ENCODE measurements around the gene SMIM45. TPM values are rescaled to one million over a fixed set of nuclear protein-coding genes. Genes with fewer than 3 reads are reported as not detected.
A peak's percentile ranks its signal among the peaks of the same experiment; 100 is the strongest.

Gene SMIM45

DNA sequence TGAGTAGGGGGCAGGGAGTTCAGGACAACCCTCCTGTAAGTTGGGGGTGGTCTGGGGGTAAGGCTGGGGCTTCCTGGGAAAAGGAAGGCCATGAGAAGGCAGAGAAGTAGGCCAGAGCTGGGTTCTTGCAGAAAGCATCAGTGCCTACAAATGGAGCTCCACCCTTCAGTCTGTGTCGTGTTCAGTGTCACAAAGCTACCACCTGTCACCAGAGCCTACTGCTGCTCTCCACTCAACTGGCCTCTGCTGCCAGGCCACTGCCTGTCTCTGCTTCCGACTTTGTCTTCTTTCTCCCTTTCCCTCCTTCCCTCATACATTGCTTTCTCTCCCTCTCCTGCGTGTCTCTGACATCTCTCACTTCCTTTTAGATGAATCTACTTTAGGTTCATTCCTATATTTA is 43.3 kb downstream of the SMIM45 start:
- DNase-seq (ENCODE audit: low read depth in 2 of 3, low spot score in 2 of 3), result no peak

DNA sequence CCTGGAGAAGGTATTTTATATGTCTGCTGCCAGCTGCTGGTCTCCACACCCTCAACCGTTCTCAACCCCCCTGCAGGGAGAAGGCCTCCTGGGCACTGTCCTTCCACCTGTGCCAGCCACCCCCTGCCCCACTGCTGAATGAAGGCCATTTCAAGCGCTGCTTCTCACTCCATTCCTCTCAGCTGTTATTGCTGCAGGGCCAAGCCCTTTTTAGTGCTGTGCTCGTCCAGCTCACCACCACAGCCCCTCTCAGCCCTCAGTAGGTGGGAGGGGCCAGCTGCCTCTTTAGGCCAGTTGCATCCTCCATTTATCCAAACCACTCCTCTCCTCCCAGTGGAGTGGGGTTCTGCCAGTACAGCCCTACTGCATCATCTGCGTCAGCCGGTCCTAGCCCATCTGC is 44.9 kb downstream of the SMIM45 start:
- DNase-seq (ENCODE audit: low read depth in 2 of 3, low spot score in 2 of 3), result no peak

DNA sequence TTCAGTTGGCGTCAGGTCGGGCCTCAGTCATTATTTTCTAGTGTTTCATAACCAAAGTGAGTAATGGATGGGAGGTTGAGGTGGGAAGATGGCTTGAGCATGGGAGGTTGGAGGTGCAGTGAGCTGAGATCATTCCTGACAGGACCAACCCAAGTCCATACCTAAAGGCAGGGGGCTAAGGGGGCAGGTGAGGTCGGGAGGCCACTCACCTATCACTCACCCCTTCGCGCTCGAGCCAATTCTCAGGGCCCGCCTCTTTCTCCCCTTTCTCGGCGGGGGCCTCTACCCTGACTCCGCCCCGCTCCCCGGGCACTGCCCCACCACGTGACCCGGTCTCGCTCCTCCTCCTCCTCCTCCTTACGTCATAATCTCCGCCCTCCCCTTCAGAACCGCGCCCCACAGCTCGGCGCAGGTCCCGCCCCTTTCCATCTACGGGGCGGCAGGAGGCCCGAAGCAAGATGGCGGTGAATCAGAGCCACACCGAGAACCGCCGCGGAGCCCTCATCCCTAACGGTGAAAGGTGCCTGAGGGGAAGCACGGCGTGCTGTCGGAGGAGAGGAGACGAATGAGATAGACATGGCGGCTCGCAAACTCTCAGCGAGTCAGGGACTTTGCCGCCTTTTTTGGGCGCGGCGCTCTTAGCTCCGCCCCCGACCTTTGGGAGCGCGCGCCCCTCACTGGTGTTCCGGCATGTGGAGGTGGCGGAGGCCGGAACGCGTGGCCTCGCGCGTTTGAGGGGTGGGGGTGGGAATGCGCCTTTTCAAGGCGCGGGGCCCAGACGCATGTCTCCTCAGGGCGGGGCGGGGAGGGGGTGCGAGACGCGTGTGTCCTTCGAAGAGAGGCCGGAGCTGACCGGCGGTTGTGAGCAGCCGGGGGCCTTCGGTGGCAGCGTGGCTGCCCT is 46.7 kb downstream of the SMIM45 start, which contains the start of gene WBP2NL:
TSS of gene WBP2NL (plus strand) at position 428 of the 901 bp plus-strand sequence. CDS start at position 459, 31 bp downstream.
- peak; percentile 83 to 89 (median 88) for DNase-seq (ENCODE audit: low read depth in 2 of 3, low spot score in 2 of 3)

DNA sequence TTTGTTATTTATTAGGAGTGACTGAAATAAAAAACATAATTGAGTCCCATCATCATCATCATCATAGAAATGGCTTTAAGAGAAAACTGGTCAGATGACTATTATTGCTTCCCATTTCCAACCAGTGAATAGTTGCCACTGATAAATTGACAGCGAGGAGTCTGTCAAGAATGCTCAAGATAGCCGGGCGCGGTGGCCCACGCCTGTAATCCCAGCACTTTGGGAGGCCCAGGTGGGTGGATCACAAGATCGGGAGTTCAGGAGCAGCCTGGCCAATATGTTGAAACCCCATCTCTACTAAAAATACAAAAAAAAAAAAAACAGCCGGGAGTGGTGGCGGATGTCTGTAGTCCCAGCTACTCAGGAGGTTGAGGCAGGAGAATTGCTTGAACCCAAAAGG is 48.5 kb downstream of the SMIM45 start:
- DNase-seq (ENCODE audit: low read depth in 2 of 3, low spot score in 2 of 3), result no peak

DNA sequence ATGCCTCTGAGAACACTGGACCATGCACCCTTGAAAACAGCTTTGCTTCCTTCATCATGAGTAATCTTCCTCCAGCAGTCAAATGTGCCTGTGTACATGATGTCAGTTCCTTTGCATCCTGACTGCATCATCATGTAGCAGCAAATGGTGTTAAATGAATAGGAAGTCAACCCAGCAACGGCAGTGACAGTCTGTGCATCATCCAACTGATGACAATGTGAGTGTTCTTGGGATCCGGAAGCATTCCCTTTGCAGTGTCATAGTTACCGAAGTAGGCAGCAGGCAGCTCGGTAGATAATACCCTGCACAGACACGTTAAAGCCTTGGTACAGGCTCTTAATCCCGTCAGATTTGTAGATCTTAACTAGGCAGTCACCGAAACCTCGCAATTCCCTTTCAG is 49.2 kb downstream of the SMIM45 start:
- DNase-seq (ENCODE audit: low read depth in 2 of 3, low spot score in 2 of 3), result no peak

DNA sequence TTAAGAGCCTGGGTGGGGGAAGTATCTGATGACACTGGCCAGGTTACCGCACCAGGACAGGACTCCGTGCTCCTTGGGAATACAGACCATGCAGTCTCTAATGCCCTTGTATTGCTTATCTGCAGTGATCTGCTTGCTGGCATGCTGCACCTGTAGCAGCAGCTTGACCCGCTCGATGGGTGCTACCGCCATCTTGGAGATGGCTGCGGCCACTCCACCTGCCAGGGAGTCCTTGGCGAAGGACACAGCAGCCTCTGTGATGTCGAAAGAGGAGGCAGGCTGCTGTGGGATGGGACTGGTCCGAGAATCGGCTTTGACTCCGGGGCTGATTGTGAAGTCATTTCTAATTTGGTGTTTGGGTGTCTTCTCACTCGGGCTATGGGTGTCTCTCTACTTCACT is 49.8 kb downstream of the SMIM45 start:
- DNase-seq (ENCODE audit: low read depth in 2 of 3, low spot score in 2 of 3), result no peak

DNA sequence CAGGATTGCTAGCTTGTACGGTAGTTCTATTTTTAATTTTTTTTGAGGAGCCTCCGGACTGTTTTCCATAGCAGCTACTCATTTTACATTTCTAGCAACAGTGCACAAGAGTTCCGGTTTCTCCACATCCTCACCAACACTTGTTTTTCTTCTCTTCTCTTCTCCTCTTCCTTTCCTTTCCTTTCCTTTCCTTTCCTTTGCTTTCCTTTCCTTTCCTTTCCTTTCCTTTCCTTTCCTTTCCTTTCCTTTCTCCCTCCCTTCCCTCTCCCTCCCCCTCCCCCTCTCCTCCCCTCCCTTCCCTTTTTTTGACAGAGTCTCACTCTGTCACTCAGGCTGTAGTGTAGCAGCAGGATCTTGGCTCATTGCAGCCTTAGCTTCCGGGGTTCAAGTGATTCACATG is 56.0 kb downstream of the SMIM45 start:
- DNase-seq (ENCODE audit: low read depth in 2 of 3, low spot score in 2 of 3), result no peak

Other genes with a start within 250 kb of the SMIM45 start
- 15.9 TPM for gene CCDC134, start 151.5 kb upstream of the SMIM45 start, total RNA-seq
- gene SREBF2, start 119.0 kb upstream of the SMIM45 start, total RNA-seq, result 95.9 TPM
- under 0.01 TPM for gene SHISA8, start 37.1 kb upstream of the SMIM45 start, total RNA-seq
- 1.1 TPM for gene TNFRSF13C, start 25.3 kb upstream of the SMIM45 start, total RNA-seq
- gene CENPM, start 5.0 kb upstream of the SMIM45 start, total RNA-seq, result 19.9 TPM
- under 0.01 TPM for gene SEPTIN3, start 17.3 kb downstream of the SMIM45 start, total RNA-seq
- 1.6 TPM for gene WBP2NL, start 46.6 kb downstream of the SMIM45 start, total RNA-seq
- gene NAGA, start 118.7 kb downstream of the SMIM45 start, total RNA-seq, result 46.6 TPM
- 10.0 TPM for gene PHETA2, start 122.1 kb downstream of the SMIM45 start, total RNA-seq
- 18.6 TPM for gene SMDT1, start 127.5 kb downstream of the SMIM45 start, total RNA-seq
- gene NDUFA6, start 138.6 kb downstream of the SMIM45 start, total RNA-seq, result 18.0 TPM
- gene CYP2D6, start 178.7 kb downstream of the SMIM45 start, total RNA-seq, result 0.27 TPM

Measured in hematopoietic multipotent progenitor cell (in vitro differentiated cells).